Stomach (tissue), 9 donors: ENCODE measurements around the gene DCAKD. TPM values are rescaled to one million over a fixed set of nuclear protein-coding genes. Genes with fewer than 3 reads are reported as not detected.

ENCODE experiments used
- DNase-seq, 2 donors: peaks; one replicate each; pipeline versions ENCODE4 v3.0.0 to v3.0.0-alpha.2; 2013 to 2019
- H3K27ac ChIP-seq, 5 donors: fragments of 200-600 bp in 4 of 5; sonication (generic) in 4 of 5; one replicate each; pipeline ENCODE4 v1.5.1; 2013 to 2019; ENCODE audit warnings: mild to moderate bottlenecking in 1 of 5, moderate library complexity in 1 of 5
- H3K27me3 ChIP-seq, 3 donors: fragments of 200-600 bp; sonication (generic); one replicate each; pipeline ENCODE4 v1.5.1; 2017 to 2019; ENCODE audit warnings: mixed run types in 1 of 3
- H3K36me3 ChIP-seq, 4 donors: fragments of 200-600 bp; sonication (generic); 1 replicate in 3 of 4; 2 replicates in 1 of 4; pipeline ENCODE4 v1.5.1; 2016 to 2019
- H3K4me1 ChIP-seq, 4 donors: fragments of 200-600 bp; sonication (generic); one replicate each; pipeline ENCODE4 v1.5.1; 2016 to 2019
- H3K4me3 ChIP-seq, 4 donors: fragments of 200-600 bp; sonication (generic) in 3 of 4; one replicate each; pipeline ENCODE4 v1.5.1; 2016 to 2019; ENCODE audit warnings: mild to moderate bottlenecking in 1 of 4
- H3K9me3 ChIP-seq, 4 donors: fragments of 200-600 bp; sonication (generic); one replicate each; pipeline ENCODE4 v1.5.1; 2016 to 2019
- CTCF ChIP-seq, 7 experiments: fragments of 450-650 bp in 4 of 7; fragments of 200-600 bp in 3 of 7; sonication (generic) in 3 of 7; IDR thresholded peaks; one replicate each; pipeline ENCODE4 v1.5.1; 2016 to 2019; ENCODE audit warnings: antibody characterized with exemption in 7 of 7, control low read depth in 2 of 7, mild to moderate bottlenecking in 1 of 7
- EP300 ChIP-seq: sonication (generic); formaldehyde crosslinking; IDR thresholded peaks from one replicate; pipeline ENCODE4 v1.6.1; 2017; ENCODE audit warnings: antibody characterized with exemption
- POLR2A ChIP-seq, 4 donors: fragments of 450-650 bp; IDR thresholded peaks; one replicate each; pipeline ENCODE4 v1.6.1; 2016; ENCODE audit warnings: antibody characterized with exemption in 4 of 4, control low read depth in 2 of 4, mild to moderate bottlenecking in 1 of 4, moderate library complexity in 1 of 4
- POLR2AphosphoS5 ChIP-seq, 3 donors: sonication (generic); formaldehyde crosslinking; IDR thresholded peaks; one replicate each; pipeline ENCODE4 v1.6.1; 2016; ENCODE audit warnings: antibody characterized with exemption in 3 of 3
- WGBS, 5 donors: extraction: QIAGEN DNeasy Blood & Tissue Kit in 3 of 5; methylation state at CpG; one replicate each; pipeline versions ENCODE4 v1.1.5 to v1.1.7; 2013 to 2018; 5-methylcytosine and 5-hydroxymethylcytosine counted together
- intact Hi-C: fragments of 100-400 bp; cut with DNase I; formaldehyde crosslinking; loops from one replicate; pipeline ENCODE4 v1.15.1; 2023; ENCODE audit warnings: low total_unique reads
- polyA plus RNA-seq, 3 donors: library from polyadenylated mRNA; stranded (reverse); fragments of 200-250 nt; gene quantifications; one replicate each; pipeline ENCODE4 v1.2.3, GENCODE V29; 2013
- total RNA-seq, 5 donors: library from RNA; depleted of rRNA; stranded (reverse); fragments of >200 nt; gene quantifications; one replicate each; pipeline versions ENCODE4 v1.1.0 to v1.2.3, GENCODE V29; 2014 to 2016
- donor health status: healthy with polysubstance abuse.
- donor health status: Bipolar disorder and iron deficiency.
- donor health status: healthy.

The DCAKD gene
- total and polyA plus RNA-seq, 8 donors: 2.3 to 22.9 (median 13.2) TPM

GRCh38 chr17:45040459-45040858, 11.0 kb downstream of the DCAKD start:
- H3K36me3 ChIP-seq: peaks cover 0 to 5% (median 3%) of the 10 kb centered on the region in 4 donors
- WGBS, 5 donors: 68 to 77% (median 73%) methylated on average over 4 of the region's 4 CpGs
- TF ChIP-seq EP300 (no peak), POLR2A (IDR thresholded peaks at IDR 0.05) (no peak)
- peaks cover 11 to 66% (median 46%) of the 10 kb centered on the region in 4 donors for H3K4me1 ChIP-seq
- intact Hi-C loops: no loop called here
- no peaks in the 10 kb centered on the region for H3K9me3 ChIP-seq
- no peak for DNase-seq
- H3K4me3 ChIP-seq: no peak overlapping the region
- H3K27me3 ChIP-seq: no peaks in the 10 kb centered on the region
- H3K27ac ChIP-seq: peak overlapping the region in 1 of 5 donors; percentile 22

GRCh38 chr17:45038728-45039634, 12.5 kb downstream of the DCAKD start:
- Histone ChIP-seq H3K9me3 (no peaks in the 10 kb centered on the region), H3K27ac (peak overlapping the region in 3 of 5 donors; percentile 2 to 46 (median 17)), H3K4me1 (peaks cover 8 to 55% (median 40%) of the 10 kb centered on the region in 4 donors), H3K4me3 (no peak overlapping the region), H3K36me3 (peaks cover 3 to 17% (median 13%) of the 10 kb centered on the region in 4 donors), H3K27me3 (no peaks in the 10 kb centered on the region)
- intact Hi-C loops: no loop called here
- 67 to 72% (median 71%) methylated on average over 12 to 13 of the region's 13 CpGs for WGBS, 5 donors
- TF ChIP-seq POLR2A (IDR thresholded peaks at IDR 0.05): no peak
- DNase-seq: peak in 1 of 2 donors; percentile 53

- TF ChIP-seq EP300: no peak
- TF ChIP-seq CTCF (IDR thresholded peaks at IDR 0.05): no peak
- no peak for TF ChIP-seq POLR2A (IDR thresholded peaks at IDR 0.05)
- TF ChIP-seq POLR2AphosphoS5 (IDR thresholded peaks at IDR 0.05): no peak
- H3K4me3 ChIP-seq: no peak overlapping the region
- 54 to 81% (median 75%) methylated on average over 3 of the region's 3 CpGs for WGBS, 5 donors
- no peak for DNase-seq
- no peak overlapping the region for H3K27ac ChIP-seq
- peaks cover 20 to 39% (median 36%) of the 10 kb centered on the region in 4 donors for H3K36me3 ChIP-seq
- H3K4me1 ChIP-seq: peaks cover 3 to 36% (median 25%) of the 10 kb centered on the region in 4 donors
- intact Hi-C loops: no loop called here
- no peaks in the 10 kb centered on the region for H3K9me3 ChIP-seq
- no peaks in the 10 kb centered on the region for H3K27me3 ChIP-seq
These were observed 14.7 kb downstream of the DCAKD start for GRCh38 chr17:45036691-45037090.

- no peak for TF ChIP-seq POLR2A (IDR thresholded peaks at IDR 0.05)
- no peak for TF ChIP-seq EP300
- no peak for TF ChIP-seq POLR2AphosphoS5 (IDR thresholded peaks at IDR 0.05)
- no peak for TF ChIP-seq CTCF (IDR thresholded peaks at IDR 0.05)
- WGBS, 5 donors: 93 to 95% (median 94%) methylated on average over 12 to 14 of the region's 14 CpGs
- Histone ChIP-seq H3K36me3 (peaks cover 23 to 48% (median 44%) of the 10 kb centered on the region in 4 donors), H3K4me1 (peaks cover 3 to 29% (median 19%) of the 10 kb centered on the region in 4 donors), H3K4me3 (no peak overlapping the region), H3K27me3 (no peaks in the 10 kb centered on the region), H3K9me3 (no peaks in the 10 kb centered on the region), H3K27ac (no peak overlapping the region)
- no peak for DNase-seq
- intact Hi-C loops: no loop called here
These were observed 15.6 kb downstream of the DCAKD start for GRCh38 chr17:45035848-45036247.

GRCh38 chr17:45034599-45034998, 16.8 kb downstream of the DCAKD start:
- peaks cover 28 to 60% (median 57%) of the 10 kb centered on the region in 4 donors for H3K36me3 ChIP-seq
- TF ChIP-seq CTCF (IDR thresholded peaks at IDR 0.05): no peak
- no peak for TF ChIP-seq EP300
- H3K9me3 ChIP-seq: no peaks in the 10 kb centered on the region
- 95 to 97% (median 97%) methylated on average over 14 of the region's 14 CpGs for WGBS, 5 donors
- intact Hi-C loops: no loop called here
- no peak overlapping the region for H3K4me3 ChIP-seq
- no peaks in the 10 kb centered on the region for H3K27me3 ChIP-seq
- H3K27ac ChIP-seq: no peak overlapping the region
- H3K4me1 ChIP-seq: peaks cover 0 to 16% (median 11%) of the 10 kb centered on the region in 4 donors
- no peak for DNase-seq
